K562 (cell line): Measurements from ENCODE around the gene SUCNR1. TPM values are rescaled to one million over a fixed set of nuclear protein-coding genes. Genes with fewer than 3 reads are reported as not detected.
"Not testable (repeated sequence)": the region's sequence is repeated elsewhere in the genome, so short reads cannot be mapped to it uniquely, and the experiment has no call there.

ENCODE experiments used
- ATAC-seq: fragments of 200-7000 bp; cut with Tn5 transposase; 3 replicates; pipeline ENCODE4 v1.9.1; 2020; ENCODE audit warnings: moderate library complexity
- BruUV-seq: library from RNA; stranded (reverse); fragments of 400-500 nt; replicated peaks from 2 replicates; lab custom pipeline; 2021; lab: Mats Ljungman, UMichigan
- CTCF ChIA-PET: fragments of 300-600 bp; formaldehyde crosslinking; extraction: SDS; loops from one replicate; lab custom pipeline; 2021; ENCODE audit warnings: low intra/inter-chr PET ratio; lab: Yijun Ruan, JAX
- POLR2A ChIA-PET: fragments of 300-600, 350-650 bp; sonication (Branson Sonifier 250); formaldehyde crosslinking; extraction: SDS; loops from one replicate; lab custom pipeline; 2021; ENCODE audit warnings: antibody characterized with exemption, inconsistent platforms; lab: Yijun Ruan, JAX
- DNase-seq, 4 experiments: peaks; one replicate each; pipeline versions ENCODE4 v3.0.0 to v3.0.0-alpha.2; 2011 to 2018; ENCODE audit warnings: low spot score in 3 of 4, mixed read lengths in 3 of 4; ENCODE audit errors: extremely low read depth in 1 of 4
- FAIRE-seq: peaks from 2 replicates; lab custom pipeline; 2011; peaks lifted over from hg19 to GRCh38; lab: Jason Lieb, UNC
- H2AFZ ChIP-seq: 2 replicates; pipeline ENCODE4 v1.6.0; 2011; ENCODE audit warnings: low read depth, low read length, control low read depth, inconsistent platforms
- H3K27ac ChIP-seq: fragments of 200-600 bp; 3 replicates; pipeline ENCODE4 v1.8.0; 2011; ENCODE audit warnings: low read depth, mild to moderate bottlenecking, control low read depth, inconsistent platforms, low read length, moderate library complexity, mixed read lengths; ENCODE audit errors: extremely low read depth
- H3K27me3 ChIP-seq, 2 experiments: fragments of 300-600 bp in 1 of 2; 2 replicates in 1 of 2; 3 replicates in 1 of 2; pipeline versions ENCODE4 v1.6.0 to v1.8.0; 2011; ENCODE audit warnings: inconsistent platforms in 2 of 2, low read length in 2 of 2, mild to moderate bottlenecking in 1 of 2, mixed read lengths in 1 of 2, moderate library complexity in 1 of 2; ENCODE audit not compliant: control insufficient read depth in 2 of 2, insufficient read depth in 2 of 2
- H3K36me3 ChIP-seq: fragments of 300-600 bp; 3 replicates; pipeline ENCODE4 v1.8.0; 2011; ENCODE audit warnings: mild to moderate bottlenecking, low read length, inconsistent platforms; ENCODE audit not compliant: control insufficient read depth, insufficient read depth
- H3K4me1 ChIP-seq, 2 experiments: fragments of 200-600 bp in 1 of 2; replicated peaks in 1 of 2; 2 replicates in 1 of 2; 3 replicates in 1 of 2; pipeline versions ENCODE4 v1.5.1 to v1.8.0; 2011; ENCODE audit warnings: inconsistent platforms in 2 of 2, low read length in 2 of 2, mild to moderate bottlenecking in 1 of 2, mixed read lengths in 1 of 2, moderate library complexity in 1 of 2; ENCODE audit not compliant: control insufficient read depth in 2 of 2, insufficient read depth in 2 of 2
- H3K4me2 ChIP-seq: 2 replicates; pipeline ENCODE4 v1.6.1; 2011; ENCODE audit warnings: low read length, control low read depth, inconsistent platforms, mixed read lengths; ENCODE audit not compliant: insufficient read depth
- H3K4me3 ChIP-seq: fragments of 200-600 bp; sonication (generic), shearing (Covaris generic); 2 replicates; pipeline ENCODE4 v1.5.1; 2016; ENCODE audit warnings: control low read depth, inconsistent platforms
- H3K79me2 ChIP-seq: fragments of 200-600 bp; 3 replicates; pipeline ENCODE4 v1.8.0; 2011; ENCODE audit warnings: low read length, inconsistent platforms; ENCODE audit not compliant: control insufficient read depth, insufficient read depth
- H3K9ac ChIP-seq, 2 experiments: 2 replicates each; pipeline versions ENCODE4 v1.6.0 to v1.6.1; 2011; ENCODE audit warnings: low read depth in 2 of 2, low read length in 2 of 2, control low read depth in 1 of 2, inconsistent platforms in 1 of 2, mild to moderate bottlenecking in 1 of 2, mixed read lengths in 1 of 2; ENCODE audit not compliant: insufficient read depth in 1 of 2
- H3K9me1 ChIP-seq: one replicate; pipeline ENCODE4 v1.6.0; 2011; ENCODE audit warnings: inconsistent platforms, mild to moderate bottlenecking, low read length, moderate library complexity; ENCODE audit not compliant: control insufficient read depth, insufficient read depth
- H3K9me3 ChIP-seq: replicated peaks from 2 replicates; pipeline ENCODE4 v1.5.1; 2011; ENCODE audit warnings: low read depth, low read length, inconsistent platforms; ENCODE audit not compliant: control insufficient read depth, insufficient read depth
- H4K20me1 ChIP-seq: replicated peaks from 2 replicates; pipeline ENCODE4 v1.6.1; 2011; ENCODE audit warnings: low read length, inconsistent platforms, mixed read lengths; ENCODE audit not compliant: control insufficient read depth, insufficient read depth
- CTBP1 ChIP-seq: fragments of 450-650 bp; IDR thresholded peaks from 2 replicates; pipeline ENCODE4 v1.6.1; 2016; ENCODE audit warnings: borderline replicate concordance
- DDX20 ChIP-seq: fragments of 450-650 bp; IDR thresholded peaks from 2 replicates; pipeline ENCODE4 v1.6.1; 2016; ENCODE audit warnings: missing genetic modification characterization, low read depth, mild to moderate bottlenecking, missing compliant biosample characterization, moderate library complexity
- DMBX1 ChIP-seq: fragments of 250-450 bp; sonication (Bioruptor Pico); IDR thresholded peaks from 2 replicates; pipeline ENCODE4 v1.8.0; 2022; ENCODE audit warnings: inconsistent platforms, mild to moderate bottlenecking, moderate library complexity, borderline replicate concordance
- GMEB1 ChIP-seq: fragments of 250-450 bp; sonication (Bioruptor Pico); IDR thresholded peaks from 2 replicates; pipeline ENCODE4 v1.4.0; 2020; ENCODE audit warnings: mild to moderate bottlenecking
- HMBOX1 ChIP-seq: sonication (generic); IDR thresholded peaks from 2 replicates; pipeline ENCODE4 v1.6.1; 2016
- KLF6 ChIP-seq: fragments of 250-450 bp; sonication (Bioruptor Pico); IDR thresholded peaks from 2 replicates; pipeline ENCODE4 v1.4.0; 2020; ENCODE audit warnings: mild to moderate bottlenecking, moderate library complexity, borderline replicate concordance
- MEF2D ChIP-seq: conservative IDR thresholded peaks from 2 replicates; pipeline ENCODE4 v1.6.1; 2016; ENCODE audit warnings: low read depth, missing genetic modification characterization, missing compliant biosample characterization
- NR2C1 ChIP-seq, 2 experiments: fragments of 450-650 bp; IDR thresholded peaks; 2 replicates each; pipeline ENCODE4 v1.6.1; 2017; ENCODE audit warnings: mild to moderate bottlenecking in 2 of 2, antibody characterized with exemption in 1 of 2, inconsistent platforms in 1 of 2, missing compliant biosample characterization in 1 of 2, missing genetic modification characterization in 1 of 2
- NRF1 ChIP-seq, 2 experiments: fragments of 450-650 bp; IDR thresholded peaks in 1 of 2; conservative IDR thresholded peaks in 1 of 2; 2 replicates each; pipeline ENCODE4 v1.6.1; 2014; ENCODE audit warnings: mild to moderate bottlenecking in 2 of 2
- PTRF ChIP-seq: fragments of 450-650 bp; IDR thresholded peaks from 2 replicates; pipeline ENCODE4 v1.6.1; 2016; ENCODE audit warnings: mild to moderate bottlenecking, missing genetic modification characterization, missing compliant biosample characterization
- PTTG1 ChIP-seq: fragments of 450-650 bp; IDR thresholded peaks from 2 replicates; pipeline ENCODE4 v1.6.1; 2016; ENCODE audit warnings: low read depth, mild to moderate bottlenecking, missing genetic modification characterization, missing compliant biosample characterization
- SMAD4 ChIP-seq: fragments of 250-450 bp; sonication (Bioruptor Pico); conservative IDR thresholded peaks from 2 replicates; pipeline ENCODE4 v1.8.0; 2021; ENCODE audit warnings: inconsistent platforms, mild to moderate bottlenecking, moderate library complexity
- SMARCE1 ChIP-seq: fragments of 450-650 bp; IDR thresholded peaks from 2 replicates; pipeline ENCODE4 v1.7.1; 2016; ENCODE audit warnings: mild to moderate bottlenecking
- SPI1 ChIP-seq: IDR thresholded peaks from 2 replicates; pipeline ENCODE4 v1.6.1; 2011; ENCODE audit warnings: low read depth, low read length, control low read depth, borderline replicate concordance
- TEAD1 ChIP-seq, 2 experiments: fragments of 450-650 bp in 1 of 2; sonication (generic) in 1 of 2; formaldehyde crosslinking; IDR thresholded peaks; 2 replicates each; pipeline versions ENCODE4 v1.4.0 to v1.8.0; 2020 to 2022; ENCODE audit warnings: mild to moderate bottlenecking in 2 of 2, missing genetic modification reagents in 1 of 2
- ZNF740 ChIP-seq, 3 experiments: fragments of 200-800 bp in 1 of 3; sonication (Bioruptor generic) in 1 of 3; sonication (generic) in 1 of 3; formaldehyde crosslinking in 1 of 3; IDR thresholded peaks; 2 replicates each; pipeline versions ENCODE4 v1.6.1 to v1.8.0; 2016 to 2022; ENCODE audit warnings: mild to moderate bottlenecking in 2 of 3, missing compliant biosample characterization in 2 of 3, missing genetic modification characterization in 2 of 3, missing genetic modification reagents in 1 of 3
- WGBS: fragments of 100-300 bp; shearing (Covaris generic); methylation state at CpG from one replicate; pipeline ENCODE4 v1.1.6; 2016; ENCODE audit warnings: low coverage, mixed read lengths; ENCODE audit not compliant: insufficient coverage; ENCODE audit errors: missing lambda C conversion rate; 5-methylcytosine and 5-hydroxymethylcytosine counted together
- in situ Hi-C: fragments of 300-500 bp; cut with MboI; formaldehyde crosslinking; loops from 4 replicates; pipeline ENCODE4 v1.15.0; 2018; ENCODE audit warnings: inconsistent platforms, mixed read lengths
- intact Hi-C: fragments of 100-400 bp; cut with micrococcal nuclease; formaldehyde crosslinking; loops from 2 replicates; pipeline ENCODE4 v1.14.2; 2022
- polyA plus RNA-seq, 8 experiments: library from polyadenylated mRNA; depleted of rRNA in 4 of 8; stranded (reverse) in 5 of 8; unstranded in 3 of 8; fragments of >200 nt; fragmentation: Nextera tagmentation in 2 of 8; fragmentation: Illumina TruSeq in 1 of 8; extraction: Ambion mirVana in 2 of 8; extraction: Trizol in 1 of 8; gene quantifications; 2 replicates each; pipeline versions ENCODE4 v1.2.1 to v1.2.3, GENCODE V29; 2011 to 2014; ENCODE audit warnings: inconsistent platforms in 1 of 8, missing spikeins in 1 of 8
- total RNA-seq, 7 experiments: library from RNA; depleted of rRNA in 6 of 7; stranded (reverse); fragments of >200 nt in 6 of 7; fragmentation: Illumina TruSeq in 2 of 7; extraction: Trizol in 2 of 7; gene quantifications; 2 replicates each; pipeline versions ENCODE4 v1.2.1 to v1.2.3, GENCODE V29; 2011 to 2021; ENCODE audit warnings: low replicate concordance in 1 of 7

Gene SUCNR1
- total and polyA plus RNA-seq, 9 of the 15 experiments (the other 6 are each of a cell fraction or from before 2014, with no cell fraction given): 0.04 to 0.54 (median 0.13) TPM

GRCh38 chr3:151898564-151899261, 25.3 kb downstream of the SUCNR1 start:
- CTCF ChIA-PET; DNase-seq; H3K36me3 ChIP-seq; H3K4me3 ChIP-seq; H3K4me2 ChIP-seq; H4K20me1 ChIP-seq; BruUV-seq; H3K27ac ChIP-seq; H3K9me3 ChIP-seq; intact Hi-C loops; H3K27me3 ChIP-seq; H3K9me1 ChIP-seq; POLR2A ChIA-PET; H3K79me2 ChIP-seq; H3K9ac ChIP-seq; in situ Hi-C loops; TF ChIP-seq NR2C1 (IDR thresholded peaks at IDR 0.05); ZNF740 (CRISPR knock-in tag; IDR thresholded peaks at IDR 0.05): not testable (repeated sequence)
- ATAC-seq: peak; percentile 41; the same call in 2 of the 3 replicates
- WGBS: 18% methylated on average over 3 of the region's 3 CpGs
- Histone ChIP-seq H2AFZ (peak overlapping the region; percentile 61; the same call in 1 of the 2 replicates), H3K4me1 (peaks cover 0 to 14% of the 10 kb centered on the region in 2 experiments; a peak in 4 of 5 replicates)
- FAIRE-seq: peak; percentile 58
- TF ChIP-seq DMBX1 (CRISPR knock-in tag): peak; percentile 69; the same call in 1 of the 2 replicates
- peak; percentile 30; the same call in 1 of the 2 replicates for TF ChIP-seq CTBP1
- TF ChIP-seq PTTG1 (tag): peak; percentile 77
- peak; percentile 42; the same call in 1 of the 2 replicates for TF ChIP-seq NR2C1 (tag; IDR thresholded peaks at IDR 0.05)
- peak in 1 of 2 experiments; percentile 60; a peak in 1 of 4 replicates for TF ChIP-seq ZNF740 (tag; IDR thresholded peaks at IDR 0.05)
- peak; percentile 37; the same call in 1 of the 2 replicates for TF ChIP-seq SMARCE1
- 0 out of 2 replicates have a peak, but pooled peaks have one; percentile 3 for TF ChIP-seq GMEB1 (CRISPR knock-in tag)
- TF ChIP-seq SMAD4 (CRISPR knock-in tag): peak; percentile 43; the same call in 1 of the 2 replicates
- peak; percentile 57; the same call in 1 of the 2 replicates for TF ChIP-seq PTRF (tag)
- peak; percentile 64; the same call in 1 of the 2 replicates for TF ChIP-seq MEF2D (tag)
- TF ChIP-seq HMBOX1: 0 out of 2 replicates have a peak, but pooled peaks have one; percentile 24
- TF ChIP-seq TEAD1 (CRISPR knock-in tag; IDR thresholded peaks at IDR 0.05): 0 out of 4 replicates have a peak, but pooled peaks of 1 of the 2 experiments have one; percentile 57
- peak; percentile 61; the same call in 1 of the 2 replicates for TF ChIP-seq KLF6 (CRISPR knock-in tag)
- peak; percentile 71; the same call in 1 of the 2 replicates for TF ChIP-seq SPI1
- TF ChIP-seq DDX20: peak; percentile 82; the same call in 1 of the 2 replicates
- TF ChIP-seq NRF1 (conservative IDR thresholded peaks at IDR 0.05 in 1 of 2, IDR thresholded peaks at IDR 0.05 in 1 of 2): 0 out of 4 replicates have a peak, but pooled peaks of 1 of the 2 experiments have one; percentile 13
